Measurements from ENCODE around the gene SLC1A3. TPM values are rescaled to one million over a fixed set of nuclear protein-coding genes. Genes with fewer than 3 reads are reported as not detected.

The SLC1A3 gene
- total and polyA plus RNA-seq, 10 of the 15 experiments (the other 5 are each of a cell fraction or from before 2014, with no cell fraction given) = 0.23 to 4.4 (median 3.3) TPM

- BruUV-seq (replicated peaks) = no TSS peak
- POLR2A ChIA-PET = interaction anchor here (4.2 kb wide), 1 partner anchor 32 kb away, joined by 18 read pairs; no protein-coding TSS in a partner anchor
Measured at GRCh38 chr5:36691226-36691625, 84.8 kb downstream of the SLC1A3 start.

More at GRCh38 chr5:36691226-36691625, 84.8 kb downstream of the SLC1A3 start:
- Histone ChIP-seq H4K20me1 (ENCODE audit: control insufficient read depth, insufficient read depth) (no peaks in the 10 kb centered on the region; the same call in 1 of the 2 replicates), H3K4me3 (no peak overlapping the region), H3K27me3 (replicated peaks in 1 of 2; ENCODE audit: control insufficient read depth in 2 of 2, insufficient read depth in 2 of 2, low read length in 1 of 2) (no peaks in the 10 kb centered on the region), H3K79me2 (ENCODE audit: control insufficient read depth, insufficient read depth, low read length) (no peaks in the 10 kb centered on the region), H2AFZ (ENCODE audit: control insufficient read depth, low read depth, low read length) (no peak overlapping the region), H3K4me2 (ENCODE audit: control insufficient read depth, insufficient read depth) (no peak overlapping the region), H3K9me3 (replicated peaks; ENCODE audit: control insufficient read depth, insufficient read depth, low read length) (no peaks in the 10 kb centered on the region), H3K27ac (ENCODE audit: control insufficient read depth, insufficient read depth) (no peak overlapping the region), H3K4me1 (ENCODE audit: control insufficient read depth, insufficient read depth, low read length) (peaks cover 13% of the 10 kb centered on the region), H3K9ac (ENCODE audit: control insufficient read depth, insufficient read depth, low read length) (no peak overlapping the region), H3K36me3 (ENCODE audit: control insufficient read depth in 2 of 2, insufficient read depth in 2 of 2, low read length in 1 of 2) (no peaks in the 10 kb centered on the region)
- intact Hi-C loops (cut with micrococcal nuclease; ENCODE audit: unreplicated experiment) (loop anchor here (2.0 to 10.0 kb wide), 5 partner anchors 34 to 619 kb away; partner anchors contain the start of gene NADK2), in situ Hi-C loops (cut with MboI) (loop anchor here (5.0 to 10.0 kb wide), 3 partner anchors 274 to 516 kb away; partner anchors contain the start of gene NADK2)
- ChIA-PET CTCF (interaction anchor here (0.8 to 8.5 kb wide), 23 partner anchors 9 to 612 kb away, joined by 3 to 202 read pairs (median 6); partner anchors contain the start of gene NADK2), SMC1A (ENCODE audit: uncharacterized antibody, unreplicated experiment) (interaction anchor here (0.6 to 9.4 kb wide), 13 partner anchors 9 to 444 kb away, joined by 3 to 101 read pairs (median 3); no protein-coding TSS in a partner anchor), RAD21 (ENCODE audit: unreplicated experiment) (interaction anchor here (1.1 to 3.5 kb wide), 5 partner anchors 9 to 34 kb away, joined by 6 to 30 read pairs (median 18); no protein-coding TSS in a partner anchor)
- TF ChIP-seq SRF (IDR thresholded peaks at IDR 0.05; ENCODE audit: low read depth in 2 of 2, low read length in 2 of 2) = no peak
- TF ChIP-seq PAX5 (IDR thresholded peaks at IDR 0.05; ENCODE audit: borderline replicate concordance, low read depth, low read length) = no peak
- TF ChIP-seq TBL1XR1 (IDR thresholded peaks at IDR 0.05; ENCODE audit: low read depth, low read length) = no peak
- no peak for TF ChIP-seq RAD21 (IDR thresholded peaks at IDR 0.05; ENCODE audit: insufficient read depth, low read depth, low read length)
- no peak for TF ChIP-seq POLR2AphosphoS5 (IDR thresholded peaks at IDR 0.05; ENCODE audit: low read length)
- TF ChIP-seq, protein P1, sequence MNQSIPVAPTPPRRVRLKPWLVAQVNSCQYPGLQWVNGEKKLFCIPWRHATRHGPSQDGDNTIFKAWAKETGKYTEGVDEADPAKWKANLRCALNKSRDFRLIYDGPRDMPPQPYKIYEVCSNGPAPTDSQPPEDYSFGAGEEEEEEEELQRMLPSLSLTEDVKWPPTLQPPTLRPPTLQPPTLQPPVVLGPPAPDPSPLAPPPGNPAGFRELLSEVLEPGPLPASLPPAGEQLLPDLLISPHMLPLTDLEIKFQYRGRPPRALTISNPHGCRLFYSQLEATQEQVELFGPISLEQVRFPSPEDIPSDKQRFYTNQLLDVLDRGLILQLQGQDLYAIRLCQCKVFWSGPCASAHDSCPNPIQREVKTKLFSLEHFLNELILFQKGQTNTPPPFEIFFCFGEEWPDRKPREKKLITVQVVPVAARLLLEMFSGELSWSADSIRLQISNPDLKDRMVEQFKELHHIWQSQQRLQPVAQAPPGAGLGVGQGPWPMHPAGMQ (IDR thresholded peaks at IDR 0.05; ENCODE audit: borderline replicate concordance) = no peak
- no peak for DNase-seq (ENCODE audit: low read depth, low spot score)
- FAIRE-seq = no peak
- no peak for ATAC-seq
